OCI-LY1 (cell line): ENCODE data around the gene PDE4D.

ENCODE experiments used
- H2AFZ ChIP-seq: fragments of 200-600 bp; sonication (generic), shearing (Covaris generic); 2 replicates; pipeline ENCODE4 v1.6.0; 2014; ENCODE audit warnings: antibody characterized with exemption, mild to moderate bottlenecking, low read length
- H3F3A ChIP-seq: fragments of 200-600 bp; sonication (generic), shearing (Covaris generic); 2 replicates; pipeline ENCODE4 v1.6.0; 2014; ENCODE audit warnings: mild to moderate bottlenecking, antibody characterized with exemption, low read length, moderate library complexity; ENCODE audit not compliant: insufficient read depth
- H3K27ac ChIP-seq: fragments of 200-600 bp; sonication (generic); 2 replicates; pipeline ENCODE4 v1.5.1; 2014; ENCODE audit warnings: low read length, mixed run types, mild to moderate bottlenecking, low read depth; ENCODE audit not compliant: poor library complexity, severe bottlenecking
- H3K27me3 ChIP-seq: fragments of 200-600 bp; sonication (generic); 2 replicates; pipeline ENCODE4 v1.6.0; 2014; ENCODE audit warnings: antibody characterized with exemption, mild to moderate bottlenecking, low read length, moderate library complexity; ENCODE audit not compliant: insufficient read depth
- H3K36me3 ChIP-seq: fragments of 200-600 bp; sonication (generic); 2 replicates; pipeline ENCODE4 v1.6.1; 2014; ENCODE audit warnings: mild to moderate bottlenecking, antibody characterized with exemption, low read length, moderate library complexity, mixed read lengths; ENCODE audit not compliant: insufficient read depth
- H3K4me1 ChIP-seq: fragments of 200-600 bp; sonication (generic); 2 replicates; pipeline ENCODE4 v1.5.1; 2014; ENCODE audit warnings: mild to moderate bottlenecking, low read length, moderate library complexity; ENCODE audit not compliant: insufficient read depth, severe bottlenecking
- H3K4me2 ChIP-seq: fragments of 200-600 bp; sonication (generic), shearing (Covaris generic); 2 replicates; pipeline ENCODE4 v1.6.1; 2014; ENCODE audit warnings: low read length
- H3K4me3 ChIP-seq: fragments of 200-600 bp; sonication (generic); 2 replicates; pipeline ENCODE4 v1.5.1; 2014; ENCODE audit warnings: low read length, low read depth, mild to moderate bottlenecking, mixed read lengths; ENCODE audit not compliant: poor library complexity, severe bottlenecking
- H3K79me2 ChIP-seq: fragments of 200-600 bp; shearing (Covaris generic); 2 replicates; pipeline ENCODE4 v1.6.1; 2016; ENCODE audit warnings: mixed run types, low read length, mixed read lengths; ENCODE audit not compliant: insufficient read depth
- H3K9ac ChIP-seq: fragments of 200-600 bp; sonication (generic), shearing (Covaris generic); 2 replicates; pipeline ENCODE4 v1.6.1; 2014; ENCODE audit warnings: mild to moderate bottlenecking, low read length, mixed read lengths
- H3K9me2 ChIP-seq: fragments of 200-600 bp; sonication (generic), shearing (Covaris generic); 2 replicates; pipeline ENCODE4 v1.6.1; 2014; ENCODE audit warnings: low read depth, mild to moderate bottlenecking, low read length, mixed read lengths
- H3K9me3 ChIP-seq: fragments of 200-600 bp; shearing (Covaris generic); 2 replicates; pipeline ENCODE4 v1.6.1; 2014; ENCODE audit warnings: low read length, mixed read lengths
- H4K20me1 ChIP-seq: fragments of 200-600 bp; sonication (generic), shearing (Covaris generic); 2 replicates; pipeline ENCODE4 v1.6.0; 2016; ENCODE audit warnings: mild to moderate bottlenecking, low read length; ENCODE audit not compliant: insufficient read depth
- CTCF ChIP-seq: fragments of 200-600 bp; sonication (generic), shearing (Covaris generic); IDR thresholded peaks from 2 replicates; pipeline ENCODE4 v1.5.1; 2017; ENCODE audit warnings: mild to moderate bottlenecking, antibody characterized with exemption, low read length, moderate library complexity, mixed read lengths
- EZH2 ChIP-seq: fragments of 200-600 bp; sonication (generic), shearing (Covaris generic); IDR thresholded peaks from 2 replicates; pipeline ENCODE4 v1.8.0; 2017; ENCODE audit warnings: borderline replicate concordance, mixed run types, mild to moderate bottlenecking, antibody characterized with exemption, low read length, moderate library complexity, mixed read lengths

The PDE4D gene

GRCh38 chr5:59766427-59767210 is 126.9 kb downstream of the PDE4D start:
- Histone ChIP-seq H3K4me2 (no peak overlapping the region), H3K36me3 (no peaks in the 10 kb centered on the region), H3K27me3 (no peaks in the 10 kb centered on the region), H2AFZ (no peak overlapping the region), H3F3A (no peaks in the 10 kb centered on the region), H3K9ac (no peak overlapping the region), H3K9me3 (no peaks in the 10 kb centered on the region), H4K20me1 (no peaks in the 10 kb centered on the region), H3K79me2 (no peaks in the 10 kb centered on the region), H3K4me3 (no peak overlapping the region), H3K27ac (no peak overlapping the region), H3K9me2 (no peaks in the 10 kb centered on the region), H3K4me1 (no peaks in the 10 kb centered on the region)
- TF ChIP-seq EZH2, result no peak
- no peak for TF ChIP-seq CTCF

- Histone ChIP-seq H3K4me3 (no peak overlapping the region), H3K36me3 (no peaks in the 10 kb centered on the region), H3K9me3 (no peaks in the 10 kb centered on the region), H3F3A (no peaks in the 10 kb centered on the region), H4K20me1 (no peaks in the 10 kb centered on the region), H3K27me3 (no peaks in the 10 kb centered on the region), H3K9ac (no peak overlapping the region), H2AFZ (no peak overlapping the region), H3K4me1 (no peaks in the 10 kb centered on the region), H3K79me2 (no peaks in the 10 kb centered on the region), H3K9me2 (no peaks in the 10 kb centered on the region), H3K27ac (no peak overlapping the region), H3K4me2 (no peak overlapping the region)
- TF ChIP-seq CTCF (no peak), EZH2 (no peak)
These were observed 128.1 kb downstream of the PDE4D start for GRCh38 chr5:59765446-59765845.

GRCh38 chr5:59764361-59764760 is 129.2 kb downstream of the PDE4D start:
- Histone ChIP-seq H3K4me3 (no peak overlapping the region), H3K36me3 (no peaks in the 10 kb centered on the region), H3K9ac (no peak overlapping the region), H3K4me2 (no peak overlapping the region), H3K27ac (no peak overlapping the region), H3K4me1 (no peaks in the 10 kb centered on the region), H4K20me1 (no peaks in the 10 kb centered on the region), H3K9me3 (no peaks in the 10 kb centered on the region), H3K9me2 (no peaks in the 10 kb centered on the region), H3K79me2 (no peaks in the 10 kb centered on the region), H3F3A (no peaks in the 10 kb centered on the region), H3K27me3 (no peaks in the 10 kb centered on the region), H2AFZ (no peak overlapping the region)
- TF ChIP-seq CTCF (no peak), EZH2 (no peak)
